ENCODE measurements around the gene MYO16. TPM values are rescaled to one million over a fixed set of nuclear protein-coding genes. Genes with fewer than 3 reads are reported as not detected.
"Not testable (repeated sequence)": the region's sequence is repeated elsewhere in the genome, so short reads cannot be mapped to it uniquely, and the experiment has no call there.

The MYO16 gene
- total and polyA plus RNA-seq, 9 donors: under 0.01 to 0.37 (median 0.16) TPM; not detected in 2

- Histone ChIP-seq H3K36me3 (no peaks in the 10 kb centered on the region), H3K9me3 (no peaks in the 10 kb centered on the region), H3K4me3 (no peak overlapping the region), H3K27ac (no peak overlapping the region), H3K4me1 (ENCODE audit: insufficient read depth) (no peaks in the 10 kb centered on the region), H3K27me3 (no peaks in the 10 kb centered on the region)
- no peak for TF ChIP-seq EP300 (IDR thresholded peaks at IDR 0.05)
- no peak for TF ChIP-seq CTCF (IDR thresholded peaks at IDR 0.05)
- no peak for TF ChIP-seq POLR2A (IDR thresholded peaks at IDR 0.05)
- DNase-seq: no peak
- 63 to 79% (median 65%) methylated on average over 5 of the region's 5 CpGs for WGBS, 3 donors
- intact Hi-C loops (cut with DNase I): no loop called here
Measured at GRCh38 chr13:108987944-108988343, 358.5 kb downstream of the MYO16 start.

GRCh38 chr13:108991416-108991815 is 362.0 kb downstream of the MYO16 start:
- H3K27ac ChIP-seq; H3K4me1 ChIP-seq (ENCODE audit: insufficient read depth); H3K27me3 ChIP-seq; DNase-seq; H3K36me3 ChIP-seq; H3K9me3 ChIP-seq; intact Hi-C loops (cut with DNase I); H3K4me3 ChIP-seq: not testable (repeated sequence)
- 68 to 76% (median 76%) methylated on average over 3 of the region's 3 CpGs for WGBS, 3 donors

GRCh38 chr13:108993346-108993745 is 363.9 kb downstream of the MYO16 start:
- H3K4me1 ChIP-seq (ENCODE audit: insufficient read depth): no peaks in the 10 kb centered on the region
- DNase-seq: no peak

DNA sequence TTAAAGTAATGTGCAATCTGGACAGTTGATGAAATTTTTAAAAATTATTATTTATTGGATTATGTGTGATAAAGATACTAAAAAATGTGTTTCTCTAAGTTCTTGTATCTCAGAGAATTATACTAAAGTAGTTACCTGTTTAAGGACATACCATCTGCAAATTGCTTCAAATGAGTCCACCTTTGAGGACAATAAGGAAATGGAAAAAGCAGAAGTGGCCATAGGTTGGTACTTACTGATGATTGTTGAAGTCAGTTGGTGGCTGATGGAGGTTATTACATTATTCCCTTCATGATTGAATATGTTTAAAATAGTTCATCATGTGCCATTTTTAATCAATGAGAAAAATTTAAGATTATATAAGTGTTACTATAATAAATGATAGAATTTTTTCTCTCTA is 367.0 kb downstream of the MYO16 start:
- no peak for DNase-seq
- Histone ChIP-seq H3K27ac (no peak overlapping the region), H3K27me3 (no peaks in the 10 kb centered on the region), H3K9me3 (no peaks in the 10 kb centered on the region), H3K4me3 (no peak overlapping the region), H3K4me1 (ENCODE audit: insufficient read depth) (no peaks in the 10 kb centered on the region), H3K36me3 (no peaks in the 10 kb centered on the region)
- no peak for TF ChIP-seq POLR2A (IDR thresholded peaks at IDR 0.05)
- TF ChIP-seq CTCF (IDR thresholded peaks at IDR 0.05): no peak
- TF ChIP-seq EP300 (IDR thresholded peaks at IDR 0.05): no peak
- intact Hi-C loops (cut with DNase I): no loop called here

More at GRCh38 chr13:108993346-108993745, 363.9 kb downstream of the MYO16 start:
- intact Hi-C loops (cut with DNase I): no loop called here
- Histone ChIP-seq H3K27ac (no peak overlapping the region), H3K9me3 (no peaks in the 10 kb centered on the region), H3K4me3 (no peak overlapping the region), H3K27me3 (no peaks in the 10 kb centered on the region), H3K36me3 (no peaks in the 10 kb centered on the region)
- whole genome bisulfite sequencing, 3 donors: 65 to 79% (median 74%) methylated on average over 5 of the region's 5 CpGs
- TF ChIP-seq EP300 (IDR thresholded peaks at IDR 0.05) (no peak), CTCF (IDR thresholded peaks at IDR 0.05) (no peak), POLR2A (IDR thresholded peaks at IDR 0.05) (no peak)

DNA sequence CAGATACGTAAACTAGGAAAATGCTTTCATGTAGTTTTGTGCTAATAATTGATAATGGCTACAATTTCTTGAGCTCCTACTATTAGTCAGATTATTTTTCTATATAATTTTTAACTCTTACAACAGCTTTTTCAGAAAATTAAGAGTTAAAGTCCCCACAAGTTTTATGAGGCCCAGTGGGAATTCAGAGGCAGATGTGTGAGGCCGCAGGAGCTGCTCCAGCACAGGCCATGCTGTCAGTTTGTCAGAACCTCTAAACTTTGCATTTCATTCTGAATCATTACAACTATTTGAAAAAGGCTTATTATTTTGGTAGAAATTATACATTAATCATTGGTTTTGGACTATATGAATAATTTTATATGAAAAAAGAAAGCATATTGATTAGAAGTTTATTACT is 370.8 kb downstream of the MYO16 start:
- 72 to 84% (median 73%) methylated on average over 2 of the region's 2 CpGs for WGBS, 3 donors
- Histone ChIP-seq H3K27ac (no peak overlapping the region), H3K36me3 (no peaks in the 10 kb centered on the region), H3K9me3 (no peaks in the 10 kb centered on the region), H3K4me3 (no peak overlapping the region), H3K4me1 (ENCODE audit: insufficient read depth) (no peaks in the 10 kb centered on the region), H3K27me3 (no peaks in the 10 kb centered on the region)
- DNase-seq: no peak
- TF ChIP-seq EP300 (IDR thresholded peaks at IDR 0.05): no peak
- no peak for TF ChIP-seq POLR2A (IDR thresholded peaks at IDR 0.05)
- no peak for TF ChIP-seq CTCF (IDR thresholded peaks at IDR 0.05)
- intact Hi-C loops (cut with DNase I): no loop called here

Data from ovary (tissue), 9 donors.